ENCODE results near the gene ADAMTS17.
A peak's percentile ranks its signal among the peaks of the same experiment; 100 is the strongest.

Gene ADAMTS17

DNA sequence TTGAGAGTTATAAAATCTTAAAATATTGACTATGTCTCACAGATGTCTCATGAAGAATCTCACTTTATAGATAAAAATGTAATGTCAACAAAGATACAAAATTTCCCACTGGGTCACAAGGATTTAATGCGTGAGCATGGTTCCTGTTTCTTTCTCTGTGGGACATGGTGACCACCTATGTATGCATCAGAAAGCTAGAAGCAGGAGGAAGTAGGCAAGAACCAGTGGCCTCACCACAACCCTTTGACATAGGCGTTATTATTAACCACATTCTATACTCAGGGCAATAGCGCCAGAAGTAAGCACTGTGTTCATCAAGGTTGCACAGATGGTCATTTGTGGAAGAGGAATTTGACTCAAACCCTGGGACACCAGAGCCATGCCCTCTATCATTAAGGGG is 11.7 kb upstream of the ADAMTS17 start:
- no peak overlapping the region for H3K27ac ChIP-seq (ENCODE audit: low read length)

DNA sequence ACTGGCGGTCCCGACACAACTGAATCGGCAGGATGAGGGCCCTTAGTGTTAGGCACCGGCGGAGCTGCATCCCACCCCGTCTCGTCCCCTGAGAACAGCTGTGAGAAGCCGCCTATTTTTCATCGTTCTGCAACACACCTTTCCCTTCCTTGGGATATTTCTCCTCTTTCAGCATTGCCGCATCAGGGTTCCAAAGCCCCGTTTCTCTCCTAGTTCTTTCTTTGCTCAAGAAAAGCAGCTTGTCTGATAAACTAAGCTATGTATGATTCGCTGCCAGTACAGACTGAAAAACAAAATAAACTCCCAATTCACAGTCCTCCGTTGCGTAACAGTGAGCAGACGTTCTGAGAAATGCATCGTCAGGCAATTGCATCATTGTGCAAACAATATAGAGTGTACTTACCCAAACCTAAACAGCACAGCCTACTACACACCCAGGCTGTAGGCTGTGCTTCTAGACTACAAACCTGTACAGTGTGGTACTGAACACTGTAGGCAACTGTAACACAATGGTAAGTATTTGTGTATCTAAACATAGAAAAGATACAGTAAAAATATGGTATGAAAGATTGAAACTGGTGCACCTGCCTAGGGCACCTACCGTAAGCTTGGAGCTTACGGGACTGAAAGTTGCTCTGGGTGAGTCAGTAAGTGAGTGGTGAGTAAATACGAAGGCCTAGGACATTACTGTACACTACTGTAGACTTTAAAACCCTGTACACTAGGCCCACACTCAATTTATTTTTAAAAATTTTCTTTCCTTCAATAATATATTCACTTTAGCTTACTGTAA is 8.9 kb upstream of the ADAMTS17 start:
- Histone ChIP-seq H3K9me3 (ENCODE audit: control insufficient read depth in 2 of 2, low read length in 2 of 2) (no peaks in the 10 kb centered on the region), H3K9ac (ENCODE audit: low read length in 2 of 2) (peak overlapping the region; percentile 60 to 96), H3K27ac (ENCODE audit: low read length) (peak overlapping the region; percentile 99), H3K4me3 (ENCODE audit: low read length in 2 of 2) (peak overlapping the region; percentile 92 to 94), H3K27me3 (ENCODE audit: control insufficient read depth in 1 of 2, insufficient read depth in 2 of 2, low read length in 2 of 2) (peaks cover 5 to 6% of the 10 kb centered on the region in 2 donors), H3K36me3 (ENCODE audit: control insufficient read depth in 2 of 2, insufficient read depth in 2 of 2, low read length in 2 of 2) (no peaks in the 10 kb centered on the region), H3K4me1 (ENCODE audit: control insufficient read depth, insufficient read depth, low read length) (peaks cover 12% of the 10 kb centered on the region)

More for the DNA sequence above, 11.7 kb upstream of the ADAMTS17 start:
- no peak overlapping the region for H3K9ac ChIP-seq (ENCODE audit: low read length in 2 of 2)
- no peaks in the 10 kb centered on the region for H3K9me3 ChIP-seq (ENCODE audit: control insufficient read depth in 2 of 2, low read length in 2 of 2)
- H3K36me3 ChIP-seq (ENCODE audit: control insufficient read depth in 2 of 2, insufficient read depth in 2 of 2, low read length in 2 of 2) = no peaks in the 10 kb centered on the region
- no peak overlapping the region for H3K4me3 ChIP-seq (ENCODE audit: low read length in 2 of 2)
- peaks cover 5 to 6% of the 10 kb centered on the region in 2 donors for H3K27me3 ChIP-seq (ENCODE audit: control insufficient read depth in 1 of 2, insufficient read depth in 2 of 2, low read length in 2 of 2)
- peaks cover 12% of the 10 kb centered on the region for H3K4me1 ChIP-seq (ENCODE audit: control insufficient read depth, insufficient read depth, low read length)

DNA sequence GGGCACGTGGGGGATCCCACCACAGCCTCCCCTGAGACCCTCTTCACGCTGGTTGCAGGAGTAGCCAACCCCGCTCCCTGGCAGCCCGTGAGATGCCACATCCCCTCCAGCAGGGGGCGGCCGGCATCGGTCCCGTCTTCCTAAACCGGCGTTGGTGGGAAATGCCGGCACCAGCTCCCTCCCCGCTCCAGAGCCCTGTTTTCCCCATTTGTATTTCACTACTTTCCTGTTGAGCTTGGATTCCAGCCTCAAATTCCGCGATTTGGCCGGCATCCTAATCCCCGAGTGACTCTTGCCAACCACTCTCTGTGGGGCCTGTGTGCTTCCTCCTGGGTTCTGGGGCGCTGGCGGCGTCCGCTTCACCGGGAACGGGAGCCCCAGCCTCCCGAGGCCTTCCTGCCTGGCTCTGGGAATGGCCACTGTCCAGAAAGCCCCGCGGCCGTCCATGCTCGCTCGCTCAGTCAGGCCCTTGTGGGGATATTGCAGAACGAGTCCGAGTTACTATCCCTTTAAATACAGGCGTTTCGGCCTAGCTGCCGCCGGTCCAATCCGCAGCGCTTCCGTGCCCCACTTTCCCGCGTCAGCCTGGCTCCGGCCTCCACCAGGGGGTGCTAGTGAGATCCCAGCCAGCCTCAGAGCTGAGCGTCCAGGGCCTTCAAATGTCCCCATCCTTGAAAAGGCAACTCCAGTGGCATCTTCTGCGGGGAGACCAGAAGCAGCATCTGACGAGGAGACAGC is 8.1 kb upstream of the ADAMTS17 start:
- H3K27ac ChIP-seq (ENCODE audit: low read length) = peak overlapping the region; percentile 99
- H3K27me3 ChIP-seq (ENCODE audit: control insufficient read depth in 1 of 2, insufficient read depth in 2 of 2, low read length in 2 of 2) = peaks cover 5 to 6% of the 10 kb centered on the region in 2 donors
- H3K4me1 ChIP-seq (ENCODE audit: control insufficient read depth, insufficient read depth, low read length) = peaks cover 12% of the 10 kb centered on the region
- peak overlapping the region; percentile 96 to 99 for H3K9ac ChIP-seq (ENCODE audit: low read length in 2 of 2)
- H3K9me3 ChIP-seq (ENCODE audit: control insufficient read depth in 2 of 2, low read length in 2 of 2) = no peaks in the 10 kb centered on the region
- no peaks in the 10 kb centered on the region for H3K36me3 ChIP-seq (ENCODE audit: control insufficient read depth in 2 of 2, insufficient read depth in 2 of 2, low read length in 2 of 2)
- peak overlapping the region; percentile 92 to 94 for H3K4me3 ChIP-seq (ENCODE audit: low read length in 2 of 2)

- H3K9me3 ChIP-seq (ENCODE audit: control insufficient read depth in 2 of 2, low read length in 2 of 2) = no peaks in the 10 kb centered on the region
- peak overlapping the region; percentile 99 for H3K27ac ChIP-seq (ENCODE audit: low read length)
- H3K27me3 ChIP-seq (ENCODE audit: control insufficient read depth in 1 of 2, insufficient read depth in 2 of 2, low read length in 2 of 2) = peaks cover 5 to 6% of the 10 kb centered on the region in 2 donors
- H3K4me1 ChIP-seq (ENCODE audit: control insufficient read depth, insufficient read depth, low read length) = peaks cover 12% of the 10 kb centered on the region
- H3K36me3 ChIP-seq (ENCODE audit: control insufficient read depth in 2 of 2, insufficient read depth in 2 of 2, low read length in 2 of 2) = no peaks in the 10 kb centered on the region
- peak overlapping the region; percentile 92 to 94 for H3K4me3 ChIP-seq (ENCODE audit: low read length in 2 of 2)
- peak overlapping the region; percentile 96 to 99 for H3K9ac ChIP-seq (ENCODE audit: low read length in 2 of 2)
These were observed 7.5 kb upstream of the ADAMTS17 start for GRCh38 chr15:100349321-100349695.

GRCh38 chr15:100348578-100348977 is 6.8 kb upstream of the ADAMTS17 start:
- Histone ChIP-seq H3K9me3 (ENCODE audit: control insufficient read depth in 2 of 2, low read length in 2 of 2) (no peaks in the 10 kb centered on the region), H3K4me3 (ENCODE audit: low read length in 2 of 2) (no peak overlapping the region), H3K27me3 (ENCODE audit: control insufficient read depth in 1 of 2, insufficient read depth in 2 of 2, low read length in 2 of 2) (peaks cover 0 to 3% of the 10 kb centered on the region in 2 donors), H3K36me3 (ENCODE audit: control insufficient read depth in 2 of 2, insufficient read depth in 2 of 2, low read length in 2 of 2) (no peaks in the 10 kb centered on the region), H3K27ac (ENCODE audit: low read length) (no peak overlapping the region), H3K4me1 (ENCODE audit: control insufficient read depth, insufficient read depth, low read length) (peaks cover 12% of the 10 kb centered on the region), H3K9ac (ENCODE audit: low read length in 2 of 2) (no peak overlapping the region)

GRCh38 chr15:100346866-100347512 is 5.2 kb upstream of the ADAMTS17 start:
- Histone ChIP-seq H3K4me1 (ENCODE audit: control insufficient read depth, insufficient read depth, low read length) (peaks cover 16% of the 10 kb centered on the region), H3K36me3 (ENCODE audit: control insufficient read depth in 2 of 2, insufficient read depth in 2 of 2, low read length in 2 of 2) (no peaks in the 10 kb centered on the region), H3K27ac (ENCODE audit: low read length) (no peak overlapping the region), H3K9me3 (ENCODE audit: control insufficient read depth in 2 of 2, low read length in 2 of 2) (no peaks in the 10 kb centered on the region), H3K4me3 (ENCODE audit: low read length in 2 of 2) (no peak overlapping the region), H3K9ac (ENCODE audit: low read length in 2 of 2) (no peak overlapping the region), H3K27me3 (ENCODE audit: control insufficient read depth in 1 of 2, insufficient read depth in 2 of 2, low read length in 2 of 2) (no peaks in the 10 kb centered on the region)

DNA sequence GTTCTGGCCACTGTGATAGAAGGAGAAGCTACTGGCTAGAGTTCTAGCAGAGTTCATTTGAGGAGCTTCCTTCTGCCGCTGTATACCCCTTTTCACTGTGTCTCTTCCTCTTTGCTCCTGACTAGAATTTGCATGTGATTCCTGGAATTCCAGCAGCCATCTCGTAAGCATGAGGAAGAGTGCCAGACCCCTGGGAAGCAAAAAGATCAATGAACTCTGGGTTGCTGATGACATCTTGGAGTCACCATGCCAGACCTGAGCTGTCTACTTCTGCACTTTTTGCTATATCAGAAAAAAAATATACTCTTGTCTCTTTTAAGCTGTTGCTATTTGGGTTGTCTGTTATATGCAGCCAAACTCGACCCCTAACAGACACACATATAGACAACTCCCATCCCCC is 3.7 kb upstream of the ADAMTS17 start:
- H3K4me1 ChIP-seq (ENCODE audit: control insufficient read depth, insufficient read depth, low read length) = peaks cover 26% of the 10 kb centered on the region
- no peaks in the 10 kb centered on the region for H3K27me3 ChIP-seq (ENCODE audit: control insufficient read depth in 1 of 2, insufficient read depth in 2 of 2, low read length in 2 of 2)
- H3K9ac ChIP-seq (ENCODE audit: low read length in 2 of 2) = no peak overlapping the region
- H3K9me3 ChIP-seq (ENCODE audit: control insufficient read depth in 2 of 2, low read length in 2 of 2) = no peaks in the 10 kb centered on the region
- no peaks in the 10 kb centered on the region for H3K36me3 ChIP-seq (ENCODE audit: control insufficient read depth in 2 of 2, insufficient read depth in 2 of 2, low read length in 2 of 2)
- H3K4me3 ChIP-seq (ENCODE audit: low read length in 2 of 2) = no peak overlapping the region
- no peak overlapping the region for H3K27ac ChIP-seq (ENCODE audit: low read length)

- Histone ChIP-seq H3K4me1 (ENCODE audit: control insufficient read depth, insufficient read depth, low read length) (peaks cover 22% of the 10 kb centered on the region), H3K27me3 (ENCODE audit: control insufficient read depth in 1 of 2, insufficient read depth in 2 of 2, low read length in 2 of 2) (peaks cover 0 to 2% of the 10 kb centered on the region in 2 donors), H3K9ac (ENCODE audit: low read length in 2 of 2) (no peak overlapping the region), H3K9me3 (ENCODE audit: control insufficient read depth in 2 of 2, low read length in 2 of 2) (no peaks in the 10 kb centered on the region), H3K36me3 (ENCODE audit: control insufficient read depth in 2 of 2, insufficient read depth in 2 of 2, low read length in 2 of 2) (no peaks in the 10 kb centered on the region), H3K4me3 (ENCODE audit: low read length in 2 of 2) (no peak overlapping the region), H3K27ac (ENCODE audit: low read length) (no peak overlapping the region)
These were observed 1.5 kb upstream of the ADAMTS17 start for GRCh38 chr15:100343251-100343650.

DNA sequence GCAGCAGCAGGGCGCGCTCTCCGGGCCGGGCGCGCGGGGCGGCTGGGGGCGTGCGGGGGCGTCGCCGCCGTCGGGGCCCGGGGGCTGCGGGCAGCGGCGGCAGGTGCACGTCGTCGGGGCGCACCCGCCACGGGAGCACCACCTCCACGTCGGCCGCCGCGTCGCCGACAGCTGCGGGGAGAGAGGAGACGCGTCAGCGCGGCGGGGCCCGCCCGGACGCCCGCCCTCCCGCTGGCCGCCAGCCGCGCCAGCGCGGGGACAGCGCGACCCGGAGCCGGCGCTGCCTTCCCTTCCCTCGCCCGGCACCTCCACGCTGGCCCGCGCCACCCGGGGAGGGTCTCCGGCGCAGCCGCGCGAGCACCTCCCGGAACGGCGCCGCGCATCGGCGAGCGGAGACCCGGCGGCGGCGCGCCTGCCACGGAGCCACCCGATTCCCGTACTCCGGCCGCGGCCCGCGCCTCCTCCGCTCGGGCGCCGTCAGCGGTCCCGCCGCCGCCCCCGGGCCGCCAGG is 481 bp downstream of the ADAMTS17 start:
- H3K9ac ChIP-seq (ENCODE audit: low read length in 2 of 2) = peak overlapping the region in 1 of 2 donors; percentile 29

DNA sequence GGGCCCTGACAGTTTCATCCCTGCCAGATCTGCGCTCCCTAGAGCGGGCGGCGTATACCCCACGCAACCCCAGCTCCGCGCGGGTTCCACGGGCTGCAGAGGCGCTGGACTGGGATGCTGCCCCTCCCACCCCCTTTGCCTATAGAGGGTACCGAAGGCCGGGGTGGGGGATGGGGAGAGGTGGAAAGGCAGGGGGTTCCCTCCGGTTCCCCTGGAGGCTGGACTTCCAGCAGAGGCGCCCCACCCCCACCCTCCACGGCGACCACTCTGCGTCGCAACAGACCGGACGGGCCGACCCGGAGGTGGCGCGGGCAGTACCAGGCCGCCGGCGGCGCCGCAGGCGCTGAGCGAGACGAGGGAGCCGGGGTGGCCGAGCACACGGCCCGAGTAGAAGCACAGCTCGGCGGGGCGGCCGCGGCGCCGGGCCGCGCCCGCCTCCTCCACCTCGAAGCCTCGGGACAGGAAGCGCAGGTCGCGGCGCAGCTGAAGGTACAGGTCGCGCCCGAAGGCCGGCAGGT is 995 bp downstream of the ADAMTS17 start:
- Histone ChIP-seq H3K4me1 (ENCODE audit: control insufficient read depth, insufficient read depth, low read length) (peaks cover 22% of the 10 kb centered on the region), H3K36me3 (ENCODE audit: control insufficient read depth in 2 of 2, insufficient read depth in 2 of 2, low read length in 2 of 2) (no peaks in the 10 kb centered on the region), H3K27me3 (ENCODE audit: control insufficient read depth in 1 of 2, insufficient read depth in 2 of 2, low read length in 2 of 2) (peaks cover 0 to 2% of the 10 kb centered on the region in 2 donors), H3K4me3 (ENCODE audit: low read length in 2 of 2) (peak overlapping the region in 1 of 2 donors; percentile 47), H3K27ac (ENCODE audit: low read length) (no peak overlapping the region), H3K9ac (ENCODE audit: low read length in 2 of 2) (no peak overlapping the region), H3K9me3 (ENCODE audit: control insufficient read depth in 2 of 2, low read length in 2 of 2) (no peaks in the 10 kb centered on the region)

More for the DNA sequence above, 481 bp downstream of the ADAMTS17 start:
- H3K4me1 ChIP-seq (ENCODE audit: control insufficient read depth, insufficient read depth, low read length) = peaks cover 22% of the 10 kb centered on the region
- no peaks in the 10 kb centered on the region for H3K9me3 ChIP-seq (ENCODE audit: control insufficient read depth in 2 of 2, low read length in 2 of 2)
- H3K36me3 ChIP-seq (ENCODE audit: control insufficient read depth in 2 of 2, insufficient read depth in 2 of 2, low read length in 2 of 2) = no peaks in the 10 kb centered on the region
- peak overlapping the region; percentile 50 to 77 for H3K4me3 ChIP-seq (ENCODE audit: low read length in 2 of 2)
- H3K27me3 ChIP-seq (ENCODE audit: control insufficient read depth in 1 of 2, insufficient read depth in 2 of 2, low read length in 2 of 2) = peaks cover 0 to 2% of the 10 kb centered on the region in 2 donors
- H3K27ac ChIP-seq (ENCODE audit: low read length) = peak overlapping the region; percentile 46

Measured in stomach smooth muscle (tissue), 2 donors.